SK-N-SH (cell line): ENCODE data around the gene APBA2. TPM values are rescaled to one million over a fixed set of nuclear protein-coding genes. Genes with fewer than 3 reads are reported as not detected.

Experiments used
- CTCF ChIA-PET: fragments of 300-600, 350-600 bp; formaldehyde crosslinking; extraction: SDS; loops from one replicate; lab custom pipeline; 2021; lab: Yijun Ruan, JAX
- POLR2A ChIA-PET: fragments of 350-600 bp; sonication (Branson Sonifier 250); formaldehyde crosslinking; extraction: SDS; loops from one replicate; lab custom pipeline; 2020; ENCODE audit warnings: antibody characterized with exemption, inconsistent platforms; lab: Yijun Ruan, JAX
- DNase-seq: peaks from one replicate; pipeline ENCODE4 v3.0.0; 2012
- H2AFZ ChIP-seq: fragments of 200-600 bp; sonication (generic); 2 replicates; pipeline ENCODE4 v1.8.1; 2016; ENCODE audit warnings: antibody characterized with exemption, mild to moderate bottlenecking, low read depth
- H3F3A ChIP-seq: fragments of 200-600 bp; sonication (generic); replicated peaks from 2 replicates; pipeline ENCODE3; 2016; ENCODE audit warnings: antibody characterized with exemption, mild to moderate bottlenecking; ENCODE audit not compliant: insufficient read depth
- H3K27ac ChIP-seq, 2 experiments: fragments of 200-500 bp in 1 of 2; fragments of 200-600 bp in 1 of 2; sonication (Bioruptor generic) in 1 of 2; sonication (generic), shearing (Covaris generic) in 1 of 2; 2 replicates each; pipeline versions ENCODE4 v1.5.1 to v1.6.1; 2014 to 2016; ENCODE audit warnings: low read depth in 2 of 2, inconsistent platforms in 1 of 2, low read length in 1 of 2, mild to moderate bottlenecking in 1 of 2, mixed read lengths in 1 of 2
- H3K27me3 ChIP-seq: fragments of 200-600 bp; sonication (generic), shearing (Covaris generic); 2 replicates; pipeline ENCODE4 v1.6.1; 2016; ENCODE audit warnings: mixed run types; ENCODE audit not compliant: insufficient read depth
- H3K36me3 ChIP-seq, 2 experiments: fragments of 200-500 bp in 1 of 2; fragments of 200-600 bp in 1 of 2; sonication (Bioruptor generic) in 1 of 2; sonication (generic) in 1 of 2; replicated peaks in 1 of 2; 2 replicates each; pipeline versions ENCODE3 to v1.5.1; 2014 to 2016; ENCODE audit warnings: low read length in 1 of 2, mild to moderate bottlenecking in 1 of 2; ENCODE audit not compliant: insufficient read depth in 2 of 2, control insufficient read depth in 1 of 2
- H3K4me1 ChIP-seq, 2 experiments: fragments of 200-500 bp in 1 of 2; fragments of 200-600 bp in 1 of 2; sonication (Bioruptor generic) in 1 of 2; sonication (generic), shearing (Covaris generic) in 1 of 2; 2 replicates each; pipeline versions ENCODE4 v1.5.1 to v1.6.1; 2014 to 2016; ENCODE audit warnings: low read depth in 1 of 2, low read length in 1 of 2, mixed run types in 1 of 2; ENCODE audit not compliant: insufficient read depth in 2 of 2, control insufficient read depth in 1 of 2
- H3K4me2 ChIP-seq: fragments of 200-600 bp; sonication (generic), shearing (Covaris generic); 2 replicates; pipeline ENCODE4 v1.6.1; 2017; ENCODE audit warnings: mixed run types
- H3K4me3 ChIP-seq, 2 experiments: fragments of 200-500 bp in 1 of 2; fragments of 200-600 bp in 1 of 2; sonication (Bioruptor generic) in 1 of 2; sonication (generic), shearing (Covaris generic) in 1 of 2; 2 replicates each; pipeline versions ENCODE4 v1.5.1 to v1.8.1; 2014 to 2016; ENCODE audit warnings: low read depth in 2 of 2, inconsistent platforms in 1 of 2, low read length in 1 of 2, mild to moderate bottlenecking in 1 of 2, mixed read lengths in 1 of 2, moderate library complexity in 1 of 2
- H3K79me2 ChIP-seq: fragments of 200-600 bp; sonication (generic); 2 replicates; pipeline ENCODE4 v1.8.1; 2017; ENCODE audit warnings: mild to moderate bottlenecking; ENCODE audit not compliant: insufficient read depth
- H3K9ac ChIP-seq: fragments of 200-600 bp; sonication (generic); 2 replicates; pipeline ENCODE4 v1.6.1; 2017; ENCODE audit warnings: mixed run types
- H3K9me2 ChIP-seq: fragments of 200-600 bp; sonication (generic); 2 replicates; pipeline ENCODE4 v1.6.1; 2017; ENCODE audit warnings: mixed run types
- H3K9me3 ChIP-seq: fragments of 200-600 bp; sonication (generic); 2 replicates; pipeline ENCODE4 v1.6.1; 2017; ENCODE audit warnings: mixed run types, mild to moderate bottlenecking, moderate library complexity
- H4K20me1 ChIP-seq: fragments of 200-600 bp; sonication (generic); 2 replicates; pipeline ENCODE4 v1.6.1; 2017; ENCODE audit warnings: mild to moderate bottlenecking, mixed run types; ENCODE audit not compliant: insufficient read depth
- CHD2 ChIP-seq: fragments of 150-350 bp; IDR thresholded peaks from 2 replicates; pipeline ENCODE4 v1.6.1; 2018; ENCODE audit warnings: low read length; ENCODE audit not compliant: partially characterized antibody
- ELF1 ChIP-seq: IDR thresholded peaks from 2 replicates; pipeline ENCODE4 v1.4.0; 2012
- EP300 ChIP-seq, 2 experiments: IDR thresholded peaks; 2 replicates each; pipeline versions ENCODE4 v1.4.0 to v1.6.1; 2012; ENCODE audit warnings: borderline replicate concordance in 1 of 2, low read depth in 1 of 2, low read length in 1 of 2
- FOSL2 ChIP-seq: IDR thresholded peaks from 2 replicates; pipeline ENCODE4 v1.4.0; 2012; ENCODE audit warnings: low read depth, mild to moderate bottlenecking, moderate library complexity, borderline replicate concordance
- JUND ChIP-seq: IDR thresholded peaks from 2 replicates; pipeline ENCODE4 v1.4.0; 2012
- MXI1 ChIP-seq: IDR thresholded peaks from 2 replicates; pipeline ENCODE4 v1.6.1; 2012; ENCODE audit warnings: mild to moderate bottlenecking, low read depth, low read length, improper control_type of control experiment
- NFIC ChIP-seq: IDR thresholded peaks from 2 replicates; pipeline ENCODE4 v1.4.0; 2012; ENCODE audit warnings: borderline replicate concordance
- NRF1 ChIP-seq: IDR thresholded peaks from 2 replicates; pipeline ENCODE4 v1.6.1; 2012; ENCODE audit warnings: low read depth, mild to moderate bottlenecking, low read length
- RCOR1 ChIP-seq: fragments of 150-350 bp; IDR thresholded peaks from 2 replicates; pipeline ENCODE4 v1.6.1; 2017; ENCODE audit warnings: antibody characterized with exemption, low read length
- RFX5 ChIP-seq: IDR thresholded peaks from 2 replicates; pipeline ENCODE4 v1.6.1; 2012; ENCODE audit warnings: mild to moderate bottlenecking, improper control_type of control experiment, low read length
- SIN3A ChIP-seq: IDR thresholded peaks from 2 replicates; pipeline ENCODE4 v1.6.1; 2012; ENCODE audit warnings: low read depth, mild to moderate bottlenecking, low read length, moderate library complexity, borderline replicate concordance
- TEAD4 ChIP-seq: IDR thresholded peaks from 2 replicates; pipeline ENCODE4 v1.4.0; 2012; ENCODE audit warnings: mild to moderate bottlenecking, borderline replicate concordance; ENCODE audit not compliant: insufficient read depth
- WGBS: methylation state at CpG from one replicate; pipeline ENCODE4 v1.1.6; 2017; ENCODE audit warnings: low lambda C conversion rate; 5-methylcytosine and 5-hydroxymethylcytosine counted together
- polyA plus RNA-seq, 3 experiments: library from polyadenylated mRNA; depleted of rRNA; stranded (reverse); fragments of >200 nt; gene quantifications; 2 replicates each; pipeline ENCODE4 v1.2.3, GENCODE V29; 2012
- TF ChIP-seq, protein P1 (sequence below): IDR thresholded peaks from 2 replicates; pipeline ENCODE4 v1.4.0; 2012; ENCODE audit warnings: low read depth, borderline replicate concordance
- TF ChIP-seq, protein P2 (sequence below): fragments of 150-350 bp; IDR thresholded peaks from 2 replicates; pipeline ENCODE4 v1.6.1; 2017; ENCODE audit warnings: antibody characterized with exemption, low read length, low read depth, borderline replicate concordance
- TF ChIP-seq, protein P3 (sequence below): fragments of 150-350 bp; IDR thresholded peaks from 2 replicates; pipeline ENCODE4 v1.6.1; 2016; ENCODE audit warnings: mild to moderate bottlenecking, low read depth, low read length
- TF ChIP-seq, protein P4 (sequence below): fragments of 200-600 bp; sonication (generic); IDR thresholded peaks from 2 replicates; pipeline ENCODE4 v1.6.1; 2017; ENCODE audit warnings: antibody characterized with exemption, mild to moderate bottlenecking, moderate library complexity
- TF ChIP-seq, protein P5 (sequence below): IDR thresholded peaks from 2 replicates; pipeline ENCODE4 v1.4.0; 2012; ENCODE audit warnings: low read depth

The APBA2 gene
- polyA plus RNA-seq, 1 of the 3 experiments (the other 2 are of a cell fraction): 12.7 TPM

DNA sequence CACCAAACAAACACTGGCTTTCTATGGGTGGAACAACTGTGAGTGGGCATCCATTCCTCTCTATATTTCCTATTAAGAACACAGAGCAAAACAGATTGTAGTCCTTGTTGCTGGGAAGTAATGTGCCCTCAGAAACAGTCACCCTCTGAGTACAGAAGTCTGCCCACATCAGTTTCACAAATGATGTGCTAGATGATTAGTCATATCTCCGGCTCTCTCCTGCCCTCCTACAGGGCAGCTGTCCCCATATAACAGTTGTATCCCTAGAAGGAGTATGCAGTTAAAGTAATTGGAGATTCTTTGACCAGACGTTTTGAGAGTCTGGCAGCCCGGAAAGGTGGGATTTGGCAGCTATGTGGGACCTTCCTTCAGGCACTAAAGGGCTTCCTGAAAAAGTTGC, 159.9 kb downstream of the APBA2 start:
- H3F3A ChIP-seq: peaks cover 4% of the 10 kb centered on the region
- ChIA-PET POLR2A (no interaction called here), CTCF (no interaction called here)
- WGBS: 62% methylated on average over 3 of the region's 3 CpGs
- H4K20me1 ChIP-seq: no peaks in the 10 kb centered on the region
- TF ChIP-seq FOSL2 (no peak), NRF1 (no peak), SIN3A (no peak), EP300 (IDR thresholded peaks at IDR 0.05; ENCODE audit: borderline replicate concordance in 1 of 2, low read depth in 1 of 2, low read length in 1 of 2) (no peak), JUND (no peak), ELF1 (no peak), CHD2 (no peak), NFIC (no peak), MXI1 (no peak), RFX5 (no peak), RCOR1 (no peak), TEAD4 (no peak)
- TF ChIP-seq, protein P1, sequence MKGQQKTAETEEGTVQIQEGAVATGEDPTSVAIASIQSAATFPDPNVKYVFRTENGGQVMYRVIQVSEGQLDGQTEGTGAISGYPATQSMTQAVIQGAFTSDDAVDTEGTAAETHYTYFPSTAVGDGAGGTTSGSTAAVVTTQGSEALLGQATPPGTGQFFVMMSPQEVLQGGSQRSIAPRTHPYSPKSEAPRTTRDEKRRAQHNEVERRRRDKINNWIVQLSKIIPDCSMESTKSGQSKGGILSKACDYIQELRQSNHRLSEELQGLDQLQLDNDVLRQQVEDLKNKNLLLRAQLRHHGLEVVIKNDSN: no peak
- TF ChIP-seq, protein P2, sequence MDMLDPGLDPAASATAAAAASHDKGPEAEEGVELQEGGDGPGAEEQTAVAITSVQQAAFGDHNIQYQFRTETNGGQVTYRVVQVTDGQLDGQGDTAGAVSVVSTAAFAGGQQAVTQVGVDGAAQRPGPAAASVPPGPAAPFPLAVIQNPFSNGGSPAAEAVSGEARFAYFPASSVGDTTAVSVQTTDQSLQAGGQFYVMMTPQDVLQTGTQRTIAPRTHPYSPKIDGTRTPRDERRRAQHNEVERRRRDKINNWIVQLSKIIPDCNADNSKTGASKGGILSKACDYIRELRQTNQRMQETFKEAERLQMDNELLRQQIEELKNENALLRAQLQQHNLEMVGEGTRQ: no peak
- TF ChIP-seq, protein P3, sequence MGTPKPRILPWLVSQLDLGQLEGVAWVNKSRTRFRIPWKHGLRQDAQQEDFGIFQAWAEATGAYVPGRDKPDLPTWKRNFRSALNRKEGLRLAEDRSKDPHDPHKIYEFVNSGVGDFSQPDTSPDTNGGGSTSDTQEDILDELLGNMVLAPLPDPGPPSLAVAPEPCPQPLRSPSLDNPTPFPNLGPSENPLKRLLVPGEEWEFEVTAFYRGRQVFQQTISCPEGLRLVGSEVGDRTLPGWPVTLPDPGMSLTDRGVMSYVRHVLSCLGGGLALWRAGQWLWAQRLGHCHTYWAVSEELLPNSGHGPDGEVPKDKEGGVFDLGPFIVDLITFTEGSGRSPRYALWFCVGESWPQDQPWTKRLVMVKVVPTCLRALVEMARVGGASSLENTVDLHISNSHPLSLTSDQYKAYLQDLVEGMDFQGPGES: no peak
- TF ChIP-seq, protein P4, sequence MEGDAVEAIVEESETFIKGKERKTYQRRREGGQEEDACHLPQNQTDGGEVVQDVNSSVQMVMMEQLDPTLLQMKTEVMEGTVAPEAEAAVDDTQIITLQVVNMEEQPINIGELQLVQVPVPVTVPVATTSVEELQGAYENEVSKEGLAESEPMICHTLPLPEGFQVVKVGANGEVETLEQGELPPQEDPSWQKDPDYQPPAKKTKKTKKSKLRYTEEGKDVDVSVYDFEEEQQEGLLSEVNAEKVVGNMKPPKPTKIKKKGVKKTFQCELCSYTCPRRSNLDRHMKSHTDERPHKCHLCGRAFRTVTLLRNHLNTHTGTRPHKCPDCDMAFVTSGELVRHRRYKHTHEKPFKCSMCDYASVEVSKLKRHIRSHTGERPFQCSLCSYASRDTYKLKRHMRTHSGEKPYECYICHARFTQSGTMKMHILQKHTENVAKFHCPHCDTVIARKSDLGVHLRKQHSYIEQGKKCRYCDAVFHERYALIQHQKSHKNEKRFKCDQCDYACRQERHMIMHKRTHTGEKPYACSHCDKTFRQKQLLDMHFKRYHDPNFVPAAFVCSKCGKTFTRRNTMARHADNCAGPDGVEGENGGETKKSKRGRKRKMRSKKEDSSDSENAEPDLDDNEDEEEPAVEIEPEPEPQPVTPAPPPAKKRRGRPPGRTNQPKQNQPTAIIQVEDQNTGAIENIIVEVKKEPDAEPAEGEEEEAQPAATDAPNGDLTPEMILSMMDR: no peak
- TF ChIP-seq, protein P5, sequence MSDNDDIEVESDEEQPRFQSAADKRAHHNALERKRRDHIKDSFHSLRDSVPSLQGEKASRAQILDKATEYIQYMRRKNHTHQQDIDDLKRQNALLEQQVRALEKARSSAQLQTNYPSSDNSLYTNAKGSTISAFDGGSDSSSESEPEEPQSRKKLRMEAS: no peak
- H3K27ac ChIP-seq: no peak overlapping the region
- H3K4me1 ChIP-seq: peaks cover 6 to 39% of the 10 kb centered on the region in 2 experiments; a peak in 3 of 4 replicates
- no peaks in the 10 kb centered on the region for H3K36me3 ChIP-seq
- H3K4me3 ChIP-seq: no peak overlapping the region
- H3K9me2 ChIP-seq: no peaks in the 10 kb centered on the region
- no peak for DNase-seq
- no peaks in the 10 kb centered on the region for H3K9me3 ChIP-seq
- H3K79me2 ChIP-seq: no peaks in the 10 kb centered on the region
- no peak overlapping the region for H2AFZ ChIP-seq
- H3K4me2 ChIP-seq: no peak overlapping the region
- no peak overlapping the region for H3K9ac ChIP-seq
- no peaks in the 10 kb centered on the region for H3K27me3 ChIP-seq
